CD4-positive, alpha-beta memory T cell (primary cell): Measurements from ENCODE around the gene EYS. TPM values are rescaled to one million over a fixed set of nuclear protein-coding genes. Genes with fewer than 3 reads are reported as not detected.

ENCODE experiments used
- CTCF ChIA-PET: fragments of 350-600 bp; sonication (Branson Sonifier 250); formaldehyde crosslinking; loops from one replicate; lab custom pipeline; 2021; ENCODE audit warnings: inconsistent platforms; ENCODE audit not compliant: partially characterized antibody; lab: Charles Lee
- POLR2A ChIA-PET: fragments of 350-600 bp; sonication (Branson Sonifier 250); formaldehyde crosslinking; loops from one replicate; lab custom pipeline; 2021; ENCODE audit not compliant: partially characterized antibody; lab: Charles Lee
- DNase-seq, 5 donors: peaks; one replicate each; pipeline versions ENCODE4 v3.0.0 to v3.0.0-alpha.2; 2020 to 2022; ENCODE audit warnings: mixed read lengths in 1 of 5
- H3K27ac ChIP-seq: one replicate; pipeline ENCODE4 v1.7.0; 2013; ENCODE audit warnings: low read depth, low read length
- H3K27me3 ChIP-seq: 2 replicates; pipeline ENCODE4 v1.7.0; 2013; ENCODE audit warnings: mild to moderate bottlenecking, low read length, moderate library complexity; ENCODE audit not compliant: insufficient read depth
- H3K36me3 ChIP-seq: 2 replicates; pipeline ENCODE4 v1.7.0; 2013; ENCODE audit warnings: mild to moderate bottlenecking, low read length, moderate library complexity; ENCODE audit not compliant: insufficient read depth
- H3K4me1 ChIP-seq: 2 replicates; pipeline ENCODE4 v1.7.0; 2013; ENCODE audit warnings: mild to moderate bottlenecking, low read length, moderate library complexity; ENCODE audit not compliant: insufficient read depth
- H3K4me3 ChIP-seq, 2 donors: one replicate each; pipeline ENCODE4 v1.7.0; 2013; ENCODE audit warnings: low read length in 2 of 2, mild to moderate bottlenecking in 1 of 2
- H3K9me3 ChIP-seq, 2 donors: one replicate each; pipeline ENCODE4 v1.7.0; 2013; ENCODE audit warnings: low read length in 2 of 2, control low read depth in 1 of 2; ENCODE audit not compliant: control insufficient read depth in 1 of 2
- H3K27ac Mint-ChIP-seq, 7 donors: one replicate each; pipeline ENCODE4 v1.8.0; 2020 to 2021; ENCODE audit warnings: mixed read lengths in 7 of 7, mild to moderate bottlenecking in 6 of 7, inconsistent platforms in 3 of 7, moderate library complexity in 3 of 7
- H3K27me3 Mint-ChIP-seq, 2 donors: one replicate each; pipeline ENCODE4 v1.8.0; 2020 to 2021; ENCODE audit warnings: mixed read lengths in 2 of 2
- H3K36me3 Mint-ChIP-seq, 2 donors: one replicate each; pipeline ENCODE4 v1.8.0; 2020 to 2021; ENCODE audit warnings: mixed read lengths in 2 of 2, inconsistent platforms in 1 of 2, mild to moderate bottlenecking in 1 of 2
- H3K4me1 Mint-ChIP-seq, 4 donors: one replicate each; pipeline ENCODE4 v1.8.0; 2020 to 2021; ENCODE audit warnings: mixed read lengths in 4 of 4, mild to moderate bottlenecking in 1 of 4
- H3K4me3 Mint-ChIP-seq, 8 donors: one replicate each; pipeline ENCODE4 v1.8.0; 2020 to 2021; ENCODE audit warnings: mixed read lengths in 8 of 8, mild to moderate bottlenecking in 7 of 8, moderate library complexity in 6 of 8, inconsistent platforms in 3 of 8
- H3K9me3 Mint-ChIP-seq, 8 donors: one replicate each; pipeline ENCODE4 v1.8.0; 2020 to 2021; ENCODE audit warnings: mixed read lengths in 8 of 8, mild to moderate bottlenecking in 5 of 8, inconsistent platforms in 3 of 8, moderate library complexity in 1 of 8
- intact Hi-C: fragments of 100-400 bp; cut with micrococcal nuclease; formaldehyde crosslinking; loops from one replicate; pipeline ENCODE4 v1.15.1; 2023
- polyA plus RNA-seq, 2 donors: library from polyadenylated mRNA; unstranded; fragments of 300-500 nt; fragmentation: Illumina TruSeq; gene quantifications; one replicate each; pipeline ENCODE4 v1.2.3, GENCODE V29; 2021
- total RNA-seq, 2 experiments: library from RNA; stranded (reverse); gene quantifications; one replicate each; pipeline ENCODE4 v1.2.3, GENCODE V29; 2021

The EYS gene
- total and polyA plus RNA-seq, 4 experiments from 2014 or later, result 0.17 to 0.20 TPM; not detected in 2

DNA sequence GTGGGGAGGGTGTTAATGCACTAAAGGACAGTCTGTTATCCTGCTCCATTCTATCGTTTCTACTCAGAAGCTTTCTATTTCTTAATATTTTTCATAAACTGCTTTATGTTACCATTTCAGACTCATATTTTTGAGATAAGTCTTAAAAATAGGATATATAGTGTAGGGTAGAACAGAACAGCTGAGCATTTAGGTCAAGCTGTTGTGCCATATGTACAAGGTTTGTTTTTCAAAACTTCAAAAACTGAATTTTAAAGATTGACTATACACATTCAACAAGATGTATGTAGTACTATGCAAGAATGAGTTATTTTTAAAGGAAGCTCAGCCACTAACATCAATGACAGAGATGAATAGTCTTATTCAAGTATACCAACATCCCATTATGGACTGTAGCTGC lies 1634.3 kb downstream of the EYS start:
- Histone ChIP-seq H3K9me3 (no peaks in the 10 kb centered on the region), H3K27me3 (no peaks in the 10 kb centered on the region), H3K4me3 (no peak overlapping the region), H3K36me3 (no peaks in the 10 kb centered on the region), H3K27ac (no peak overlapping the region), H3K4me1 (no peaks in the 10 kb centered on the region)
- H3K27ac Mint-ChIP-seq, result no peak overlapping the region
- intact Hi-C loops, result no loop called here
- no peak overlapping the region for H3K4me3 Mint-ChIP-seq
- DNase-seq, result no peak
- ChIA-PET POLR2A (no interaction called here), CTCF (no interaction called here)
- H3K4me1 Mint-ChIP-seq, result no peaks in the 10 kb centered on the region
- H3K9me3 Mint-ChIP-seq, result peaks cover 0 to 6% (median under 1%) of the 10 kb centered on the region in 8 donors
- H3K27me3 Mint-ChIP-seq, result no peaks in the 10 kb centered on the region
- H3K36me3 Mint-ChIP-seq, result no peaks in the 10 kb centered on the region

DNA sequence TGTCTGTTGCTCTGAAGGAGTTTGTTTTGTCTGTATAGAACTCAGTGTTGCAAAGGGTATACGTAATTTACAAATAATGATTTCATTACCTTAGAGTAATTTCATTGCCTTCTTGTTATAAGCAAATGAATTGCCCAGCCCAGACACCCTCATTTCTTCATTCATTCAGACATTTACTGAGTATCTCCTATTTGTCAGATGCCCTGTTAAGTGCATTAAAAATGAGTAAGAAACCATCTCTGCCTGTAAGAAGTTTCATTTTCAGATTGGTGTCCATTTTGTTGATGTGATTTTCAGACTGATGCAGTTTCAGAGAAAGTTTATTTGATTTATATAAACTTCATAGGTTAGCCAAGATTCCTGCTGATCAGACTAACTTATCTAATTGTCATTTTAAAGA lies 1642.1 kb downstream of the EYS start:
- H3K4me1 ChIP-seq, result no peaks in the 10 kb centered on the region
- ChIA-PET POLR2A (no interaction called here), CTCF (no interaction called here)
- Mint-ChIP-seq H3K36me3 (no peaks in the 10 kb centered on the region), H3K4me3 (no peak overlapping the region), H3K9me3 (peaks cover 0 to 11% (median 4%) of the 10 kb centered on the region in 8 donors), H3K27me3 (no peaks in the 10 kb centered on the region), H3K27ac (no peak overlapping the region), H3K4me1 (no peaks in the 10 kb centered on the region)
- no peak overlapping the region for H3K4me3 ChIP-seq
- no peak for DNase-seq
- no peaks in the 10 kb centered on the region for H3K27me3 ChIP-seq
- H3K36me3 ChIP-seq, result no peaks in the 10 kb centered on the region
- H3K27ac ChIP-seq, result no peak overlapping the region
- intact Hi-C loops, result no loop called here
- no peaks in the 10 kb centered on the region for H3K9me3 ChIP-seq

DNA sequence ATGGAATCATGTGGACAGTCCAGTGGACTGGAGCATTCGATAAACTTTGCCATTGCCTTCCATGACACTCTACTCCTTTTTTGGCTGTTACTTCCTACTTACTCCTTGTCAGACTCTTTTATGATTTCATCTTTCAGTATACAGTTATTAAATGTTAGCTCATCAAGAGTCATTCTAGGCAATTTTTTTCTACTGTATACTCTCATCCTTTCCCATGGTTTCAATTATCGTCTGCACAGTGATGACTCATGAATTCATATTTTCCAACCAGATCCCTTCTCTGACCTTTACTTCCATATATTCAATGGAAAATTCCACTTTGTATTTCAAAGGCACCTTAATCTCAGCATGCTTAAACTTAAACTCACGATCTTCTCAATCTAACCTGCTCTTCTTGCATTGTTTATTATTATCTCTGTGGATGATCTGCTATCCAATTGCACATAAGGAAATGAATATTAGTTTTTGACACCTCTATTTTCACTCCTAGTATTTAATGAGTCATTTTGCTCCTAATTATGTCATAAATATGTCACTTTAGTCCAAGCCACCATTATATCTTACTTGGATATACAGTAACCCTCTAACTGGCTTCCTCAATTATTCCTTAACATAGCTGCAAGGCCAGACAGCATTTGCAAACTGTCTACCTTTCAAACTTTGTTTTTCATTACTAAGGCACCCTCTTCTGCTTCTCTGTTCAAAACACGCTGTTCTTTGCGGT lies 1643.9 kb downstream of the EYS start:
- intact Hi-C loops, result no loop called here
- H3K4me1 Mint-ChIP-seq, result no peaks in the 10 kb centered on the region
- no peak overlapping the region for H3K4me3 Mint-ChIP-seq
- Histone ChIP-seq H3K27me3 (no peaks in the 10 kb centered on the region), H3K36me3 (no peaks in the 10 kb centered on the region), H3K4me1 (no peaks in the 10 kb centered on the region), H3K4me3 (no peak overlapping the region), H3K9me3 (no peaks in the 10 kb centered on the region), H3K27ac (no peak overlapping the region)
- ChIA-PET POLR2A (no interaction called here), CTCF (no interaction called here)
- H3K27ac Mint-ChIP-seq, result no peak overlapping the region
- H3K27me3 Mint-ChIP-seq, result no peaks in the 10 kb centered on the region
- H3K9me3 Mint-ChIP-seq, result peaks cover 0 to 11% (median 4%) of the 10 kb centered on the region in 8 donors
- no peaks in the 10 kb centered on the region for H3K36me3 Mint-ChIP-seq
- DNase-seq, result no peak

DNA sequence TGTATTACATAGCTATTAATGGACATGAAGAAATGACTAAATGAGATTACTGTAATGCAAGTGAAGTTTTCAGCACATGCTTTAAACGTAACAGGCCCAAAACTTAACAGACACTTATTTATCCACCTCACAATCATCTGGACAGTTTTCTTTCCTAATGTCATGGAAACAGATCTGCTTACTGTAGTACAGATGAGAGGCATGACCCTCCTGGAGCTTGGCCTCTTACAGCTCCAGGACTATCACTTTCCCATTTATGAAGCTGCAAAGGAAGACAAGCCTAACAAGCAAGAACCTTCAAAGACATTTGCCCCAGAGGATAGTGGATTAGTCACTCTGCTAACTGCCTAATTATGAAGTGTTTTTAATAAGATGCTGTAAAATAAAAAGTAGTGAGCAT lies 1652.2 kb downstream of the EYS start:
- no peaks in the 10 kb centered on the region for H3K27me3 Mint-ChIP-seq
- no peaks in the 10 kb centered on the region for H3K9me3 ChIP-seq
- no peaks in the 10 kb centered on the region for H3K4me1 ChIP-seq
- H3K4me1 Mint-ChIP-seq, result no peaks in the 10 kb centered on the region
- no peaks in the 10 kb centered on the region for H3K36me3 Mint-ChIP-seq
- ChIA-PET POLR2A (no interaction called here), CTCF (no interaction called here)
- H3K27ac ChIP-seq, result no peak overlapping the region
- intact Hi-C loops, result no loop called here
- no peaks in the 10 kb centered on the region for H3K36me3 ChIP-seq
- DNase-seq, result no peak
- H3K4me3 Mint-ChIP-seq, result peak overlapping the region in 1 of 8 donors; percentile 18
- H3K4me3 ChIP-seq, result no peak overlapping the region
- H3K9me3 Mint-ChIP-seq, result peaks cover 0 to 6% (median 0%) of the 10 kb centered on the region in 8 donors
- no peak overlapping the region for H3K27ac Mint-ChIP-seq
- no peaks in the 10 kb centered on the region for H3K27me3 ChIP-seq

GRCh38 chr6:64050590-64050989 lies 1656.4 kb downstream of the EYS start:
- Mint-ChIP-seq H3K36me3 (no peaks in the 10 kb centered on the region), H3K9me3 (peaks cover 0 to 7% (median 2%) of the 10 kb centered on the region in 8 donors), H3K27me3 (no peaks in the 10 kb centered on the region), H3K27ac (no peak overlapping the region), H3K4me3 (no peak overlapping the region), H3K4me1 (no peaks in the 10 kb centered on the region)
- CTCF ChIA-PET, result no interaction called here
- H3K36me3 ChIP-seq, result no peaks in the 10 kb centered on the region
- H3K27me3 ChIP-seq, result no peaks in the 10 kb centered on the region
- no peaks in the 10 kb centered on the region for H3K9me3 ChIP-seq
- DNase-seq, result no peak
- no peak overlapping the region for H3K4me3 ChIP-seq
- no peaks in the 10 kb centered on the region for H3K4me1 ChIP-seq
- intact Hi-C loops, result no loop called here
- POLR2A ChIA-PET, result no interaction called here
- H3K27ac ChIP-seq, result no peak overlapping the region

GRCh38 chr6:64049736-64050135 lies 1657.3 kb downstream of the EYS start:
- H3K27me3 ChIP-seq, result no peaks in the 10 kb centered on the region
- H3K4me3 ChIP-seq, result no peak overlapping the region
- H3K36me3 Mint-ChIP-seq, result no peaks in the 10 kb centered on the region
- H3K36me3 ChIP-seq, result no peaks in the 10 kb centered on the region
- no peaks in the 10 kb centered on the region for H3K4me1 ChIP-seq
- CTCF ChIA-PET, result no interaction called here
- POLR2A ChIA-PET, result no interaction called here
- H3K9me3 ChIP-seq, result no peaks in the 10 kb centered on the region
- DNase-seq, result no peak
- no peaks in the 10 kb centered on the region for H3K4me1 Mint-ChIP-seq
- H3K27me3 Mint-ChIP-seq, result no peaks in the 10 kb centered on the region
- no peak overlapping the region for H3K4me3 Mint-ChIP-seq
- no peak overlapping the region for H3K27ac Mint-ChIP-seq
- intact Hi-C loops, result no loop called here
- H3K27ac ChIP-seq, result no peak overlapping the region
- H3K9me3 Mint-ChIP-seq, result peaks cover 0 to 7% (median 2%) of the 10 kb centered on the region in 8 donors

- POLR2A ChIA-PET, result no interaction called here
- intact Hi-C loops, result no loop called here
- H3K36me3 ChIP-seq, result no peaks in the 10 kb centered on the region
- Mint-ChIP-seq H3K27me3 (no peaks in the 10 kb centered on the region), H3K36me3 (no peaks in the 10 kb centered on the region), H3K9me3 (peaks cover 0 to 7% (median 2%) of the 10 kb centered on the region in 8 donors), H3K27ac (no peak overlapping the region), H3K4me3 (no peak overlapping the region), H3K4me1 (no peaks in the 10 kb centered on the region)
- H3K27me3 ChIP-seq, result no peaks in the 10 kb centered on the region
- no peak for DNase-seq
- H3K4me1 ChIP-seq, result no peaks in the 10 kb centered on the region
- CTCF ChIA-PET, result no interaction called here
- H3K4me3 ChIP-seq, result no peak overlapping the region
- no peak overlapping the region for H3K27ac ChIP-seq
- H3K9me3 ChIP-seq, result no peaks in the 10 kb centered on the region
These were observed 1660.2 kb downstream of the EYS start for GRCh38 chr6:64046746-64047208.
